COLO668 (cell line): Measurements from ENCODE around the gene RTL10.

Experiments
- DNase-seq: peaks from one replicate; lab custom pipeline; 2025; ENCODE audit not compliant: unreplicated experiment; lab: John Stamatoyannopoulos, UW

Gene RTL10

GRCh38 chr22:19864538-19865106 is 9.9 kb upstream of the RTL10 start:
- DNase-seq, result no peak

- DNase-seq, result no peak
Observed at GRCh38 chr22:19863571-19863970, 8.9 kb upstream of the RTL10 start.

GRCh38 chr22:19862619-19863246 is 8.1 kb upstream of the RTL10 start:
- no peak for DNase-seq

- no peak for DNase-seq
Observed at GRCh38 chr22:19859861-19860510, 5.3 kb upstream of the RTL10 start.

- no peak for DNase-seq
Observed at GRCh38 chr22:19857382-19857781, 2.7 kb upstream of the RTL10 start.

- peak; percentile 83 for DNase-seq
Observed at GRCh38 chr22:19855504-19856409, 1.1 kb upstream of the RTL10 start.

- DNase-seq, result peak; percentile 49
Observed at GRCh38 chr22:19853879-19854777, 546 bp downstream of the RTL10 start.

GRCh38 chr22:19853058-19853878 is 1.4 kb downstream of the RTL10 start:
- no peak for DNase-seq

GRCh38 chr22:19852177-19852781 is 2.4 kb downstream of the RTL10 start:
- DNase-seq, result no peak

- no peak for DNase-seq
Observed at GRCh38 chr22:19851291-19852176, 3.1 kb downstream of the RTL10 start.

GRCh38 chr22:19850763-19851109 is 3.9 kb downstream of the RTL10 start:
- DNase-seq, result no peak

- no peak for DNase-seq
Observed at GRCh38 chr22:19849835-19850762, 4.6 kb downstream of the RTL10 start.

GRCh38 chr22:19848298-19849224 is 6.1 kb downstream of the RTL10 start:
- DNase-seq, result peak; percentile 64

- DNase-seq, result no peak
Observed at GRCh38 chr22:19847345-19847632, 7.4 kb downstream of the RTL10 start.

GRCh38 chr22:19846620-19847344 is 7.9 kb downstream of the RTL10 start:
- DNase-seq, result no peak
